Stimulated activated CD4-positive, alpha-beta T cell treated with anti-CD3 and anti-CD28 coated beads, Interleukin-4, amount 100 ng/mL, for 48 hours (primary cell): Measurements from ENCODE around the gene TPMT.
"Not testable (repeated sequence)": the region's sequence is repeated elsewhere in the genome, so short reads cannot be mapped to it uniquely, and the experiment has no call there.

Experiments
- DNase-seq, 2 donors: peaks; one replicate each; pipeline ENCODE4 v3.0.0-alpha.2; 2020; ENCODE audit warnings: low read depth in 2 of 2

Gene TPMT

DNA sequence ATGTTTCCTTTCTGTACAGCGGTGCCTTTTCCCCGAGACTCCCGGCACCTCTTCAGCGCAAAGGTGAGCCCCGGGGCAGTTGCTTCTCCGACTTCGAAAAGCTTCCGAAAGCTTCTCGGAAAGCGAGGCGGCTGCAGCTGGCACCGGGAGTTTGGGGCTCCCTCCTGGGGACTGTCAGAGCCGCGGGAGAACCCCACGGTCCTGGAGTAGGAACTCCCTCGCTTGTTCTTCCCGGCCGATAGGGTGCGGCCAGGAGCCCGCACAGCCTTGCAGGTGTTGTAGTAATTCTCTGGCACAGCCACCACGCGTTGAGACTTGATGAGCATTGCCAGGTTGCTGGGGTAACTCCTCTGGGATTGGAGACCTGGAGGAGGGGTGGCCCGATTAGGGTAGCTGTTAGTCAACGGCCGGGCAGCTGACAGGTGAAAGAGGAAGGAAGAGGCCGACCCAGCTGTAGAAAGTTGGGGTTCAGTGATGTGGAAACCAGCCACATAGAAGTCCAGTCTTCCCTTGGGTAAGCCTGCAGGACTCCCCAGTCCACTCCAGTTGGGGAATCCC is 1.1 kb upstream of the TPMT start:
- peak; percentile 14 to 24 for DNase-seq

DNA sequence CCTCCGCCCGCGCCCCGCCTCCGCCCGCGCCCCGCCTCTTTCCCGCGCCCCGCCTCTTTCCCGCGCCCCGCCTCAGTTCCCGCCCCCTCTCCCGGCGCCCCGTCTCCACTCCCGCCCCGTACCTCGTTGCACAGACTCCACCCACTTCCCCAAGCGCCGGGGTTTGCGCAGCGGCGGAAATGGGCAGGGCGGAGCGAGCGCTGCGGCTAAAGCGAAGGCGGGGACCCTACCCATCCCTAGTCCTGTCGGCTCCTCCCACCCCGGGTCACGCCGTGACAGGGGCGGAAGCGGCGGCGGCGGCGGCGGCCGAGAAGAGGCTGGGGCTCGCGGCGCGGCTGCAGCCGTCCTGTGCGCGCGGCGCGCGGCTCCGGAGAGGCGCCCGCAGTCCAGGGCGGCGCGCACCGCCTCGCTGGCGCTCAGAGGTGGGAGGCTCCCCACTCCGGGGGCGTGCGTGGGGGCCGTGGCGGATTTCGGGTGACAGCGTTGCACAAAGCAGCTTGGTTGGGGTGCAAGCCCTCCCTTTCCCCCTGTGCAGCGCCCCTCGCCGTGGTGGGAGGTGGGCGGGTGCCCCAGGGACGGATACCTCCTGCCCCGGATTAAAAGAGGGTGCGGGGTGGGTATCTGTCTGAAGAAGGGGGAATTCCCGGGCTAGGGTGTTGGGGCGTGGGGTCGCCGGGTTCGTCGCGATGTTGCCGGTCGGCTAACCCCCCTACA is 430 bp upstream of the TPMT start, which contains the start of gene KDM1B:
Gene KDM1B, plus strand, starts transcription at position 273 of the 714 bp plus-strand sequence. CDS start 4,474 bp downstream, outside the sequence.
- DNase-seq, result peak; percentile 96

DNA sequence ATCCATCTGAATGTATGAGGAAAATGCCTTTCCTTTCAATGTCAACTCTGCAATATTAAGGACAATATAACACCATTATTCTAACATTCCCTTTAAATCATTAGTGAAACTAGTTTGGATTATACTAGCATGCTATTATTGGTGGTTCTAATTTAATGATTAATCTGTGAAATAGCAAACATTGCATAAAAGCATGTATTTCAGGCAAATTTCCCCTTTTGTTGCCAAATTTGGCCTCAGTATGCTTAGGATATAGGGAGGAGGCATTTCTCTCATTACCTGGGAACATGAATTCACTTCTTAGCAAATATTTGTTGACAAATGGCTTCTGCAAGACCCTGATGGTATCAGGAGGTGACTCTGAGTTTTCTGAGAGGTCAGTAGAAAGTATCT is 1.6 kb downstream of the TPMT start:
- DNase-seq, result no peak

DNA sequence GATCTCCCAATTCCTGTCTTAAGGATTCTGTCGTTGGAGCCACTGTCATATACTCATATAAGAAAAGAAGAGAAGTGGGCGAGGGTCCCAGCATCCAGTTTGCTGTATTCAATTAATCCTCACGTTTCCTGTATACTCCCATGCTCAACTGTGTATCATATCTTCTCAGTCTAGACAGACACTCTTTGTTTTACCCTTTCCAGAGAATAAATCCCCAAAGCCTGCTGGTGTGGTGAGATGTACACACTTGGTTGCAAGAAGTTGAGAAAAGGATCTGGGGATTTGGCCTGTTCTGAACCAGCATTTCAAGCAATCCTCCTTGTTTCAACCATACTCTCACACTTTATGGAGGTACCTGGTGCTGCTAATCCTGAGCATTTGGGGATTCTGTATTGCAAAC is 3.1 kb downstream of the TPMT start:
- DNase-seq, result no peak

DNA sequence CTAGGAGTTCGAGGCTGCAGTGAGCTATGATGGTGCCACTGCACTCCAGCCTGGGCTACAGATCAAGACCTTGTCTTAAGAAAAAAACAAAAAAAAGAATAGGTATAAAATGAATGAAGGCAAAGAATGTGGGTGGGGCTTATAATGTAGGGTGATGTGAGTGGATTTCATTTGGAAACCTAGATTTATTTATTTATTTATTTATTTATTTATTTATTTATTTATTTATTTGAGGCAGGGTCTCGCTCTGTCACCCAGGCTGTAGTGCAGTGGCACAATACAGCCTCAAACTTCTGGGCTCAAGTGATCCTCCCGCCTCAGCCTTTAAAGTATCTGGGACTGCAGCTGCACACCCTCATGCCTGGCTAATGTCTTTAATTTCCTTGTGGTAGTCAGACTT is 3.5 kb downstream of the TPMT start:
- not testable (repeated sequence) for DNase-seq

DNA sequence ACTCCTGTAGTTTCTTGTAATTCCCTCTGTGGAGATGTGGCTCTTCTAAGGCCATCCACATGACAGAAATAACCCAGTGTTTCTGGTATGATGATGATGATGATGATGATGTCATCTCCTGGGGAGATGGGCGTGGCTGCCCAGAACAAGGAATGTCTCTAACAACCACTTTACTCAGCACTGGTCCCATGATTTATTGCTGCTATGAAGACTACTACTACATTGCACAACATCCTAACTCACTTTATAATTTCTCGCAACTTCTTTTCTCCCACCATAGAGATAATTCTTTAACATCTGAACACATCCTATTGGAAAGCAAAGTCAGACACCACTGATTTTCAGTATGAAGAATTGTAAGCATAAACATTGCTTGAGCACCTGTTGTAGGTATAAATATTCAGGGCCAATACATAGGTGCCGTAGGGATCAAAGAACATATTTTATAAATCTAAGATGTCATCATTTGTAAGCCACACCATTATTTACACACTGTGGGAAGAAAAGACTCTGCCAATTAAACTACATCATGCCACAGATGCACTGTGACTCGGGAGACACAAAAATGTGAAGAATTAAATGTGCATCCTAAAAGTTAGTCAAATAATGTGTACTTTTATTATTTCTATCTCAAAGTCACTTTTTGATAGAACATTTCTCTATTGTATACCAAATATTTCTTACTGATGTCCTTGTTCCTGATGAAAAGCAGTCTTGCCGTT is 6.4 kb downstream of the TPMT start:
- DNase-seq, result no peak

DNA sequence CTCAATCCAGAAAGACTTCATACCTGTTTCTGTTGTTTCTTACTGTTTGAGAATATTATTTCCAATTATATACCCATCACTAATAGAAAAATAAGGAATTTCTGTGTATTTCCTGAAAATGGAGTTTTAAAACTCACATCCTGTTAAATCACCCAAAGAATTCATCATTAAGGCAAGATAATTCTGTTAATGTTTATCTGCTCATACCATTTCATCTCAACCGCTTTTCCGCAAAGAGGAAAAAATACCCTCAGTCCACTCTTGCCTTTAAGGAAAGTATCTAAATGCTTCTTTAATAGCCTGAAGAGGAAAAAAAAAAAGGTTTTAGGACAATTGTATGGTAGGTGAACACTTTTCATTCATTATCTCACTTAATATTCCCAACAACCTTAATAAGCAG is 7.3 kb downstream of the TPMT start:
- no peak for DNase-seq

DNA sequence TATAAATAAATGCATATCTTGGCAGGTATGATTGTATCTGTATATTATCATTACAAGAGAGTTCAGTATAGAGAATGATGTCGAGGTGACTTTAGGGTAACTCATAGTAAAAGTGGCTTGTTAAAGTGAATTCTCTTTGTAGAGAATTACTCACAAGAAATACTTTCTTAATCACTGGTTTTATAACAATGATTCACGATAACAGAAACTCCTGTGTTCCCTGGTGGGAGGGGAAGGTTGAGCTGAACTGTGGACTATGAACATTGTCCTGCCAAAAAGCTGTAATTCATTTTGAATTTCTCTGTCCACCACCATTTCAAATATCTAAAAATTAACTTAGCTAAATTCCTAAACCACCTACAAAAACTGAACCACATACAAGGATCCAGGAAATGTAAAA is 7.7 kb downstream of the TPMT start:
- no peak for DNase-seq

DNA sequence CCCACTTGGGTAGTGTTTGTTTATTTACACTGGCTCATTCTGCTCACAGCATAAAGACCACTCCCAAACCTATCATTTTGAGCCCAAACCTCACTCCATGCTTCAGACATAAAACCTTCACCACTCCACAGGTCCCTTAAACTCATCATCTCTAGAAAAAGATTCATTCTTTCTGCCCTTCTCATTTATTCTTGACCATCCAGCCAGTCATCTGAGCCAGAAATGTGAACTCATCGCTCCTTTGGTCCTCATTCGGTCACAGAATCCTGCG is 12.4 kb downstream of the TPMT start:
- DNase-seq, result no peak

DNA sequence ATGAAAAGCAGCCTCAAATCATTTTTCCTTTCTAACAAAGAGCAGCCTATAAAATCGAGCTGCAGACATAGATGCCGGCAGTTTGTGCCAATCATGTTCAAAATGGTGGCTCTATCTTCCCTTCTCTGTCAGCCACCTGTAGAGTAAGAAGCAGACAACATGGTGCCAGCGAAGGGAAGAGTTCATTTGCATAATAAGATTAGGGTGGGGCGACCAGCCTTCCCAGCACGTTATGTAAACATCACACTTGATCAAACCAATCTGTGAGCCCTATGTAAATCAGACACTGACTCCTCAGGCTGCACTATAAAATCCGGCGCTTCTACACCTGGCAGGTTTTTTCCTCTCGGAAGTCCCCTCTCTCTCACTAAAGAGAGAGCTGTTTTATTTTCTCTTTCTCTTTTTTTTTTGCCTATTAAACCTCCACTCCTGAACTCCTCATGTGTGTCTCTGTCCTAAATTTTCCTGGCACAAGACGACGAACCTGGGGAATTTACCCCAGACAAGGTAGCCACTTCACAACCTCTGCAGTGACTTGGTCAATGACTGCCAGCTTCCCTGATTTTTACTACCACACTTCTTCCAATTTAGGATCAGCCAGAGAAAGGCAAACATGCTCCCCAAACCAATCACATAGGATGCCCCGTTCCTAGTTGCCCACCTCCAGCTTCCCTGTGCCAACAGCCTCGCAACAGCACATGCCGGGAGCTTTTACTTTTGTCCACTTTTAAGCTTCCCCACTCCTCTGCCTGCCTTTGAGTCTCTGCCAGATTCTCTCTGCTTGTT is 12.9 kb downstream of the TPMT start:
- DNase-seq, result no peak

DNA sequence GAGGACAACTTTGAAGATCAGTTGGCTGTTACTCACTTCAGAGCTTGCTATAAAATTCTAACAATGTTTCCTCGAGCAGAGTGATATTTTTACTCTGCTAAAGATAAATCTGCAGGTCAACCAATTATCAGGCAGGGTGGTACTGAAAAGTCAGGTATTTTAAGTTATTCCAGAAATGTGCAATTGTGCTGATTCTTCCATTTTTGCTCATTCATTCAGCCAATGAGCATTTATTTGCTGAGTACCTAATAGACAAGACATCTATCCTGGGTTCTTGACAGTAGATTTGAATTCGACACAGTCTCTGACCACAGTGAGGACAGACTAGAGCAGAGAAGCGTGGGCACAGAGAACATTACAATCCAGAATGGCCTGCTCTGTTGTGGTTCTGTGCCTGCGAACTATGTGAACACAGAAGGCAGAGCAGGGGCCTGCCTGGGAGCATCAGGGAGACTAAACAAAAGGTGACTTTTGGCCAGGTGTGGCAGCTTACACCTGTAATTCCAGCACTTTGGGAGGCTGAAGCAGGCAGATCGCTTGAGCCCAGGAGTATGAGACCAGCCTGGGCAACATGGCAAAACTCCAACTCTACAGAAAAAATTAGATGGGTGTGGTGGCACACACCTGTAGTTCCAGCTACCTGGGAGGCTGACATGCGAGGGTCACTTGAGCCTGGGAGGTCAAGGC is 14.8 kb downstream of the TPMT start:
- DNase-seq, result no peak

DNA sequence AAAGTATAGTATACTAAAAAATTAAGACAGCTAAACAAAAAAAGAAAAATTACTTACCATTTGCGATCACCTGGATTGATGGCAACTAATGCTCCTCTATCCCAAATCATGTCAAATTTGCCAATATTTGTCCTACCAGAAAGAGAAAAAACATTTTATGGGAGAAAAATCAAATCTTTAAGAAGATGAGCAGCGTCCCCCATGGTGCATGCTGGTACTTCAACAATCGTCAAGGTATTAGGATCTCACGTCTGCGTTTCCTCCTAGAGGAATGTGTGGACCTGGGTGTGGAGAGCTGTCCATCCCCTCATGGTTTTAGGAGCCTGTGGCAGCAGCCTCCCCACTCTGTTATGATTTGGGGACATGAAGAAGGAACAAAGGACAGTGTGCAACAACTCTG is 16.0 kb downstream of the TPMT start:
- DNase-seq, result no peak

DNA sequence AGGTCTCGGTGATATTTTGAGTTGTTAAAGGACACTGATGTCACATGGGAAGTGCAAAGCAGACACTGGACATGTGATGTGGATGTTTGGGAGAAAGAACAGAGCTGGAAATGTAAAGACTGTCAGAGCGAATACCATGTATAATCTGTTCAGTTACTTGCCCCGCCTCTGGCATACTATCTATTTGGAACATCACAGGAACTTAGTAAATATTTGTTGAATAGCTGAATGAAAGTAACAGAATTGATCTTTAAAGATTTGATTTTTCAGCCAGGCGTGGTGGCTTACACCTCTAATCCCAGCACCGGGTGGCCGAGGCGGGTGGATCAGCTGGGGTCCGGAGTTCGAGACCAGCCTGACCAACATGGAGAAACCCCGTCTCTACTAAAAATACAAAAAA is 18.6 kb downstream of the TPMT start:
- no peak for DNase-seq

DNA sequence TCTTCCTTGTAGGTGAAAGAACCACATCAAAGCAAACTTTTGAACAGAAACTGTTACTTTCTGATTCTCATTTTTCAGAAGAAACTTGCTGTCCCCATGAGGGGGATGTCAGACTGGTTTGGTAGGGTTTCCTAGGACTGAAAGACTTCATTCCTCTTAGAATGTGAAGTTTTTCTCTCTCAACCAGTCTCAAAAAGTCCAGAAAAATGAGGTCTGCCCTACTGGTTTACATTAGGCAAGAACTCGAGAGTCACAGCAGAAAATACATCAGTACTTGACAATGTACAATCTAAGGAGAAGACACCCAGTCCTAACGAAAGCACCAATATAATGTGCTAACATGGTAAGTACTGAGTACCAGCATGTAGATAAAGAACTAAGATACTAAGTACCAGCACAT is 19.7 kb downstream of the TPMT start:
- no peak for DNase-seq

DNA sequence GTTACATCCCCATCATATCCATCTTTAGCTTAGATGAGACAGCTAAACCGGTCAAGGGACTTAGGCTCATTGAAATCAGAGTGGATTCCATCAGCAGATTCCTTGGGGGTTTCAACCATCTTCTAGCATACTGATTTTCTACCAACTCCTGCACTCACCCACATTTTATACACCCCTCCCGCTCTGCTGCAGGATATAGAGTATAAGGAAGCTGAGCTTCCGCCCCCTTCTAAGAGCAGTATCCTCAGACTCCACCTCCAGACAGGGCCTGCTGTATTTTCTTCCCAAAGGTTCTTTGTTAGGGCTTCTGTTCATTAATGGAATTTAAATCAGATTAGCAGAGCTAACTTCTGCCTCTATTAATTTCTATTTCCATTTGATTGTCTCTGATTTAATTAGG is 22.5 kb downstream of the TPMT start:
- DNase-seq, result no peak

DNA sequence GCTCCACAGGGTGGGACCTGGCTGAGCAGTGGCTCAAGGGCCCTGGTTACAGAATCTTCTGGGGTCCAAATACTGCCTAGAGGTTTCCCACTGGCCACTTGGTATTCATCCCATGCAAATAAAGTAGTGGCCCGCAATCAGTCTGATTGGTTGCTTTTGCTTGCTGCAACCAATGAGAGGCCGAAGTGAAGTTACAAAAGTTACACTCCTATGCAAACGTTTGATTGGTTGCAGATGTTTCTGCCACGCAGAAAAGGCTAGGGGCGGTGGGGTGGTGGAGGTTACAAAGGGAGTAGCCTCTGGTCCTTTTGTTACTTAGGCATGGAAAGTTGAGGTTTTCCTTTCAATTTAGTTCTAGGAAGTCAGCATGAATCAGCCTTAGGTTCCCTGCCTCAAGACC is 28.8 kb downstream of the TPMT start:
- DNase-seq, result no peak

DNA sequence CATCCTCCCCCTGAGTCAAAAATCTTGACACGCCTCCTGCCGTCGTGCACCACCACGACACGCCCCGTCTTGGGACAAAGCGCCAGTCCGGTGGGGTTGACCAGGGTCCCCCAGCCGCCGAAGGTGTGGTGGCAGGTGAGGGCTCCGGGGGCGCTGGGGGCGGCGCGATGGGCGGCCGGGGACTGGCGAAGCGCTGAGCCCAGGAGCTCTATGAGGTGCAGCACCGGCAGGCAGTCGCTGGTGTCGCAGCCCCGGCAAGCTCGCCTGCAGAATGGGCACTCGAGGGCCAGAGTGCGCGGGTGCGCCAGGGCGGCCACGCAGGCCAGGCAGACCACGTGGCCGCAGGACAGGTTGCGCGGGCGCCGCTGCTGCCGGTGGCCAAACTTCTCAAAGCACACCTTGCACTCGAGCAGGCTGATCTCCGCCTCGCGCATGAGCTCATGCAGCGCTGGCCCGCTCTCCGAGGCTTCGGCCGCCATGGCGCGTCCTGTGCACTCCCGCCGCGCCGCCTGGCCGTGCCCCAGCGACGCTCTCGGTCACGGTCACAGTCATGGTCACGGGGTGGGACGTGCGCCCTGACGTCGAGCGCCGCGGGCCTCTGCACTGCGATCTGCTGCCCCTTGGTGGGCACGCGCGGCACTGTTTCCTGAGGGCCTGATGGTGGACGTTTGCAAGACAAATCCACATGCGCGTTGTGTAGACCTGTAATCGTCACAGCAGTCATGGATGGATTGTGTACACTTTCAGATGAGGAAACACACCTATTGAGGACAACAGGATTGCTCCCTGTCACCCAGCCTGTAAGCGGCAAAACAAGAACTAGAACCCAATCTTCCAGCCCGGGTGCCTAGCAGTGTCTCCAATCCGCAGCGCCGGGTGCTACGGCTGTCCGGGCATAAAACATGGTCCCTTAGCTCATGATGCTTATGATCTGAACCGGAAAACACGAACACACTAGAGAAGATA is 32.5 kb downstream of the TPMT start, which contains the start of gene NHLRC1:
Gene NHLRC1, minus strand, starts transcription at position 550 of the 966 bp plus-strand sequence. Its CDS starts 71 bp downstream, at position 479.
- peak; percentile 72 to 78 for DNase-seq

DNA sequence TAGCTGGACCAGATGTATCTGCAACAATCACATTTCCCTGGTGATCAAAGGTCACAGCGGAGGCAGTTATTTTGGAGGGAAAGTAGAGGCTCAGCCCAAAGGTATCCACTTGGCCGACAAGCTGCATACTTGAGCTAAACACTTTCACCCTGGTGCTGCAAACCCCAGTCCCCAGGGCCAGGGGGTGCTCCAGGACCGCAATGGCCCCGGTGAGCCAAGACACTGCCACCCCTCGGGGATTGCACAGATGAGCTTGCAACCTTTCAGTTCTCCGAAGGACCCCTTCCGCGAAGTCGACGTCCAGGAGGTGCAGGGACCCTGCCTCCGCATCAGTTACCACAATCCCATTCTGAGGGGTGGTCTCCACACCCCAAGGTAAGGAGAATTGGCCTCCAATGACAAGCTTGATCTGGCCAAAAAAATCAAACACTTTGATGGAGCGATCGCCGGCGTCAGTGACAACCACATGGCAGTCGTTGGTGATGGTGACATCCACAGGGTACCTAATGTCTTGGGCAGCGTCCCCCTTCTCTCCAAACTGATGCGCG is 33.2 kb downstream of the TPMT start:
- DNase-seq, result no peak

DNA sequence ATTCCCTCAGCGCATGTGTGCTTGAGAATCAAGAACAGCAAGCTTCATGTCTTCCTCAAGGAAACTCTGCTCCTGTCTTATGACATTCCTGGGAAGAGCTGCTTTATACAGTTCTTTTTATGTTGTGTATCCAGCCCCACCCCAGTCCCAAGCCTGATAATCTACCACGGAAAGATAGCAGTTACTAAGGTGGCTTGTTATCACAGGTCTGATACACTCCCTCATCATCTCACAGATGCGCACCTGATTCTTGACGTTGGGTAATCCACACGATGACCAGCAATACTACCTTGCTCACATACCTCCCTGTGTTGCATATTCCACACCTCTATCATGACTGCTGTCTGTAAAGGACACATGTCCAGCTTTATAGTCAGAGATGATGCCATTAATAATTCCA is 35.6 kb downstream of the TPMT start:
- no peak for DNase-seq

DNA sequence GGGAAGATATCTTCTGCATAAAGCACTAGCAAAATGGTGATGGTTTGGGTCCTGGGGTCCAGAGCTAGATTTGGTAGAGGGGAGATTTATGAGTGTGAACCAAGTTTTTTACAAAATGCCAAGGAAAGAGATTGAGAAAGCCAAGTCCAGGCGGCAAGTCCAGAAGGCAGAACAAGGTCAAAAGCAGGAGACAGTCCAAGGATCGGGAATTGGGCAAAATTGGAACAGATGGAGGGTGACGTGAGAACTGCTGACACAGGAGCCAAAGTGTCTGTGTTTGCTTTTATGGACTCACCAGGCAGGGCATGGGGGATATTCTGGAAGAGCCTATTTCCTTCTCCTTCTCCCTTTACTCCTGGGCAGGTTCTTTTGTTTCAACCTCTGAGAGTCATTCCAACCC is 36.5 kb downstream of the TPMT start:
- no peak for DNase-seq
